Measurements from ENCODE around the gene CSGALNACT2.

CSGALNACT2 gene

GRCh38 chr10:43138021-43138756, at the start of gene CSGALNACT2:
Gene CSGALNACT2 (plus strand): TSS chr10:43138445. CDS start chr10:43155150, 16,705 bp downstream.
- peak; percentile 9; the same call in 1 of the 2 replicates for TF ChIP-seq MAX (IDR thresholded peaks at IDR 0.05)
- no peak for TF ChIP-seq RAD21 (IDR thresholded peaks at IDR 0.05; ENCODE audit: low read depth)
- no peak for TF ChIP-seq NFIC (IDR thresholded peaks at IDR 0.05)
- TF ChIP-seq TAF1 (IDR thresholded peaks at IDR 0.05; ENCODE audit: low read depth) = no peak; the same call in 1 of the 2 replicates
- TF ChIP-seq REST (IDR thresholded peaks at IDR 0.05; ENCODE audit: low read depth) = no peak
- no peak for TF ChIP-seq EP300 (IDR thresholded peaks at IDR 0.05; ENCODE audit: borderline replicate concordance)
- TF ChIP-seq TCF12 (IDR thresholded peaks at IDR 0.05; ENCODE audit: low read depth) = no peak; the same call in 1 of the 2 replicates
- TF ChIP-seq ZBTB7A (IDR thresholded peaks at IDR 0.05; ENCODE audit: low read depth) = no peak

GRCh38 chr10:43089519-43089918, 48.7 kb upstream of the CSGALNACT2 start:
- TF ChIP-seq EP300 (IDR thresholded peaks at IDR 0.05; ENCODE audit: borderline replicate concordance) (no peak), NFIC (IDR thresholded peaks at IDR 0.05) (no peak), TAF1 (IDR thresholded peaks at IDR 0.05; ENCODE audit: low read depth) (no peak), CREB1 (IDR thresholded peaks at IDR 0.05; ENCODE audit: low read depth) (no peak), REST (IDR thresholded peaks at IDR 0.05; ENCODE audit: low read depth) (no peak), TCF12 (IDR thresholded peaks at IDR 0.05; ENCODE audit: low read depth) (no peak), FOXM1 (IDR thresholded peaks at IDR 0.05; ENCODE audit: borderline replicate concordance, low read depth) (no peak), CEBPB (IDR thresholded peaks at IDR 0.05) (no peak), MAX (IDR thresholded peaks at IDR 0.05) (no peak), RAD21 (IDR thresholded peaks at IDR 0.05; ENCODE audit: low read depth) (no peak), ZBTB7A (IDR thresholded peaks at IDR 0.05; ENCODE audit: low read depth) (no peak)

- TF ChIP-seq TCF12 (IDR thresholded peaks at IDR 0.05; ENCODE audit: low read depth) = no peak
Measured at GRCh38 chr10:43090188-43090587, 48.1 kb upstream of the CSGALNACT2 start.

GRCh38 chr10:43090664-43091063, 47.6 kb upstream of the CSGALNACT2 start:
- TF ChIP-seq TEAD4 (IDR thresholded peaks at IDR 0.05) (no peak), CEBPB (IDR thresholded peaks at IDR 0.05) (no peak), EGR1 (IDR thresholded peaks at IDR 0.05) (no peak), REST (IDR thresholded peaks at IDR 0.05; ENCODE audit: low read depth) (no peak), YY1 (IDR thresholded peaks at IDR 0.05; ENCODE audit: low read depth) (no peak), USF1 (IDR thresholded peaks at IDR 0.05) (no peak), CREB1 (IDR thresholded peaks at IDR 0.05; ENCODE audit: low read depth) (no peak), RAD21 (IDR thresholded peaks at IDR 0.05; ENCODE audit: low read depth) (no peak)

- TF ChIP-seq REST (IDR thresholded peaks at IDR 0.05; ENCODE audit: low read depth) (no peak), CEBPB (IDR thresholded peaks at IDR 0.05) (no peak), ZBTB7A (IDR thresholded peaks at IDR 0.05; ENCODE audit: low read depth) (no peak), NFIC (IDR thresholded peaks at IDR 0.05) (no peak), TCF12 (IDR thresholded peaks at IDR 0.05; ENCODE audit: low read depth) (no peak), MAX (IDR thresholded peaks at IDR 0.05) (no peak), USF1 (IDR thresholded peaks at IDR 0.05) (no peak), CREB1 (IDR thresholded peaks at IDR 0.05; ENCODE audit: low read depth) (no peak), EGR1 (IDR thresholded peaks at IDR 0.05) (no peak)
Measured at GRCh38 chr10:43091846-43092245, 46.4 kb upstream of the CSGALNACT2 start.
